B cell (primary cell): ENCODE results near the gene B9D2. TPM values are rescaled to one million over a fixed set of nuclear protein-coding genes. Genes with fewer than 3 reads are reported as not detected.

Experiments used
- ATAC-seq: fragments of 200-7000 bp; cut with Tn5 transposase; one replicate; pipeline ENCODE4 v1.10.0; 2021; ENCODE audit warnings: low read depth, mild to moderate bottlenecking, moderate number of reproducible peaks, moderate library complexity
- CTCF ChIA-PET: fragments of 350-600 bp; sonication (Branson Sonifier 250); formaldehyde crosslinking; loops from one replicate; lab custom pipeline; 2021; ENCODE audit warnings: antibody characterized with exemption, inconsistent platforms; lab: Charles Lee
- POLR2A ChIA-PET: fragments of 350-600 bp; sonication (Branson Sonifier 250); formaldehyde crosslinking; loops from one replicate; lab custom pipeline; 2021; ENCODE audit warnings: antibody characterized with exemption; lab: Charles Lee
- DNase-seq: peaks from one replicate; pipeline ENCODE4 v3.0.0; 2013
- H2AFZ ChIP-seq: 2 replicates; pipeline ENCODE4 v1.6.1; 2012; ENCODE audit warnings: mild to moderate bottlenecking, low read depth, low read length; ENCODE audit not compliant: insufficient read depth, poor library complexity, severe bottlenecking
- H3K27ac ChIP-seq, 2 donors: 1 replicate in 1 of 2; 2 replicates in 1 of 2; pipeline ENCODE4 v1.5.1; 2012 to 2013; ENCODE audit warnings: low read length in 2 of 2, mild to moderate bottlenecking in 2 of 2, moderate library complexity in 1 of 2
- H3K27me3 ChIP-seq, 4 experiments: fragments of 200-600 bp in 1 of 4; sonication (generic) in 1 of 4; replicated peaks in 1 of 4; 1 replicate in 2 of 4; 2 replicates in 2 of 4; pipeline versions ENCODE4 v1.6.1 to v1.7.0; 2013 to 2016; ENCODE audit warnings: low read length in 3 of 4, mild to moderate bottlenecking in 2 of 4, mixed read lengths in 1 of 4, moderate library complexity in 1 of 4; ENCODE audit not compliant: insufficient read depth in 4 of 4, control insufficient read depth in 3 of 4; ENCODE audit errors: control extremely low read depth in 1 of 4
- H3K36me3 ChIP-seq, 2 experiments: replicated peaks in 1 of 2; 1 replicate in 1 of 2; 2 replicates in 1 of 2; pipeline versions ENCODE4 v1.6.1 to v1.7.1; 2013; ENCODE audit warnings: low read length in 1 of 2; ENCODE audit not compliant: insufficient read depth in 2 of 2, control insufficient read depth in 1 of 2; ENCODE audit errors: control extremely low read depth in 1 of 2, extremely low read depth in 1 of 2
- H3K4me1 ChIP-seq, 2 donors: fragments of 200-600 bp in 1 of 2; sonication (generic) in 1 of 2; 1 replicate in 1 of 2; 2 replicates in 1 of 2; pipeline versions ENCODE4 v1.5.1 to v1.6.1; 2013 to 2017; ENCODE audit warnings: low read length in 2 of 2; ENCODE audit not compliant: control insufficient read depth in 2 of 2, insufficient read depth in 2 of 2
- H3K4me2 ChIP-seq: replicated peaks from 2 replicates; pipeline ENCODE3; 2012; ENCODE audit warnings: mild to moderate bottlenecking, low read depth, low read length; ENCODE audit not compliant: poor library complexity, severe bottlenecking
- H3K4me3 ChIP-seq, 5 experiments: fragments of 200-600 bp in 1 of 5; sonication (generic) in 1 of 5; 1 replicate in 3 of 5; 2 replicates in 2 of 5; pipeline versions ENCODE4 v1.5.1 to v1.7.0; 2011 to 2016; ENCODE audit warnings: low read length in 4 of 5, mild to moderate bottlenecking in 4 of 5, low read depth in 2 of 5, control low read depth in 1 of 5, moderate library complexity in 1 of 5; ENCODE audit not compliant: insufficient read depth in 1 of 5; ENCODE audit errors: control extremely low read depth in 1 of 5, extremely low read depth in 1 of 5
- H3K79me2 ChIP-seq: fragments of 200-600 bp; sonication (generic); one replicate; pipeline ENCODE4 v1.6.0; 2016; ENCODE audit warnings: low read length; ENCODE audit not compliant: control insufficient read depth, insufficient read depth
- H3K9ac ChIP-seq: fragments of 200-600 bp; sonication (generic); 2 replicates; pipeline ENCODE4 v1.6.1; 2017; ENCODE audit warnings: mild to moderate bottlenecking, low read length, moderate library complexity
- H3K9me3 ChIP-seq, 3 donors: one replicate each; pipeline versions ENCODE4 v1.6.1 to v1.7.1; 2013; ENCODE audit warnings: low read length in 2 of 3; ENCODE audit not compliant: control insufficient read depth in 2 of 3, insufficient read depth in 1 of 3; ENCODE audit errors: control extremely low read depth in 1 of 3
- H4K20me1 ChIP-seq: 2 replicates; pipeline ENCODE4 v1.6.0; 2012; ENCODE audit warnings: mild to moderate bottlenecking, low read length; ENCODE audit not compliant: insufficient read depth, control insufficient read depth, poor library complexity, severe bottlenecking
- H3K27ac Mint-ChIP-seq: one replicate; pipeline ENCODE4 v1.8.0; 2021; ENCODE audit warnings: mixed read lengths
- H3K27me3 Mint-ChIP-seq: one replicate; pipeline ENCODE4 v1.8.0; 2021; ENCODE audit warnings: mixed read lengths
- H3K4me1 Mint-ChIP-seq: one replicate; pipeline ENCODE4 v1.8.0; 2021; ENCODE audit warnings: mixed read lengths
- H3K4me3 Mint-ChIP-seq: one replicate; pipeline ENCODE4 v1.8.0; 2021; ENCODE audit warnings: mixed read lengths
- H3K9me3 Mint-ChIP-seq: one replicate; pipeline ENCODE4 v1.8.0; 2022; ENCODE audit warnings: mixed read lengths; ENCODE audit not compliant: insufficient read depth
- EZH2 ChIP-seq: IDR thresholded peaks from 2 replicates; pipeline ENCODE4 v1.6.1; 2012; ENCODE audit warnings: borderline replicate concordance, low read depth, mild to moderate bottlenecking, moderate library complexity, low read length; ENCODE audit not compliant: insufficient read depth, poor library complexity, severe bottlenecking
- WGBS: methylation state at CpG from one replicate; pipeline ENCODE4 v1.1.5; 2013; ENCODE audit warnings: missing lambda C conversion rate; ENCODE audit not compliant: insufficient coverage; 5-methylcytosine and 5-hydroxymethylcytosine counted together
- intact Hi-C: fragments of 100-400 bp; cut with micrococcal nuclease; formaldehyde crosslinking; loops from one replicate; pipeline ENCODE4 v1.10.0; 2022
- polyA plus RNA-seq: library from polyadenylated mRNA; depleted of rRNA; stranded (reverse); fragments of >200 nt; gene quantifications from 2 replicates; pipeline ENCODE4 v1.2.3, GENCODE V29; 2012
- total RNA-seq, 2 donors: library from RNA; stranded (reverse); fragments of 120-200 nt in 1 of 2; gene quantifications; 1 replicate in 1 of 2; 2 replicates in 1 of 2; pipeline versions ENCODE4 v1.2.3 to v1.2.4, GENCODE V29; 2013 to 2022
- TF ChIP-seq, protein P1 (sequence below): fragments of 200-600 bp; IDR thresholded peaks from one replicate; pipeline ENCODE4 v1.8.0; 2022; ENCODE audit warnings: antibody characterized with exemption, mild to moderate bottlenecking

The B9D2 gene
- total and polyA plus RNA-seq, 2 donors (not counting 1 experiment from before 2014, with no cell fraction given), result 9.9 to 17.5 TPM

- no peak overlapping the region for H3K27ac Mint-ChIP-seq
- H3K27me3 ChIP-seq, result no peaks in the 10 kb centered on the region
- peaks cover 12 to 17% of the 10 kb centered on the region in 2 donors for H3K4me1 ChIP-seq
- H4K20me1 ChIP-seq, result peaks cover 10% of the 10 kb centered on the region
- no peak overlapping the region for H3K4me3 ChIP-seq
- H3K4me2 ChIP-seq, result no peak overlapping the region
- H3K9me3 Mint-ChIP-seq, result no peaks in the 10 kb centered on the region
- ATAC-seq, result no peak
- ChIA-PET CTCF (no interaction called here), POLR2A (no interaction called here)
- WGBS, result 80% methylated on average over 2 of the region's 4 CpGs
- no peak overlapping the region for H3K9ac ChIP-seq
- H3K27me3 Mint-ChIP-seq, result no peaks in the 10 kb centered on the region
- peaks cover 36% of the 10 kb centered on the region for H3K4me1 Mint-ChIP-seq
- no peak overlapping the region for H3K27ac ChIP-seq
- H3K79me2 ChIP-seq, result peaks cover 61% of the 10 kb centered on the region
- no peak overlapping the region for H2AFZ ChIP-seq
- no peak overlapping the region for H3K4me3 Mint-ChIP-seq
- intact Hi-C loops, result no loop called here
- no peak for TF ChIP-seq EZH2
- TF ChIP-seq, protein P1, sequence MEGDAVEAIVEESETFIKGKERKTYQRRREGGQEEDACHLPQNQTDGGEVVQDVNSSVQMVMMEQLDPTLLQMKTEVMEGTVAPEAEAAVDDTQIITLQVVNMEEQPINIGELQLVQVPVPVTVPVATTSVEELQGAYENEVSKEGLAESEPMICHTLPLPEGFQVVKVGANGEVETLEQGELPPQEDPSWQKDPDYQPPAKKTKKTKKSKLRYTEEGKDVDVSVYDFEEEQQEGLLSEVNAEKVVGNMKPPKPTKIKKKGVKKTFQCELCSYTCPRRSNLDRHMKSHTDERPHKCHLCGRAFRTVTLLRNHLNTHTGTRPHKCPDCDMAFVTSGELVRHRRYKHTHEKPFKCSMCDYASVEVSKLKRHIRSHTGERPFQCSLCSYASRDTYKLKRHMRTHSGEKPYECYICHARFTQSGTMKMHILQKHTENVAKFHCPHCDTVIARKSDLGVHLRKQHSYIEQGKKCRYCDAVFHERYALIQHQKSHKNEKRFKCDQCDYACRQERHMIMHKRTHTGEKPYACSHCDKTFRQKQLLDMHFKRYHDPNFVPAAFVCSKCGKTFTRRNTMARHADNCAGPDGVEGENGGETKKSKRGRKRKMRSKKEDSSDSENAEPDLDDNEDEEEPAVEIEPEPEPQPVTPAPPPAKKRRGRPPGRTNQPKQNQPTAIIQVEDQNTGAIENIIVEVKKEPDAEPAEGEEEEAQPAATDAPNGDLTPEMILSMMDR, result no peak
- no peaks in the 10 kb centered on the region for H3K9me3 ChIP-seq
- no peak for DNase-seq
- peaks cover 0 to 15% of the 10 kb centered on the region in 2 experiments for H3K36me3 ChIP-seq
These were observed 37.5 kb upstream of the B9D2 start for GRCh38 chr19:41401483-41401882.

- no peak overlapping the region for H2AFZ ChIP-seq
- peaks cover 27 to 28% of the 10 kb centered on the region in 2 donors for H3K4me1 ChIP-seq
- no peak overlapping the region for H3K4me2 ChIP-seq
- DNase-seq (no peak), ATAC-seq (no peak)
- Mint-ChIP-seq H3K4me3 (peak overlapping the region; percentile 45), H3K4me1 (peaks cover 45% of the 10 kb centered on the region), H3K27ac (no peak overlapping the region), H3K27me3 (no peaks in the 10 kb centered on the region), H3K9me3 (no peaks in the 10 kb centered on the region)
- 94% methylated on average over 2 of the region's 2 CpGs for WGBS
- no peak for TF ChIP-seq EZH2
- TF ChIP-seq, protein P1, result no peak
- ChIA-PET POLR2A (interaction anchor here (0.6 kb wide), 1 partner anchor 20 kb away, joined by 4 read pairs; no protein-coding TSS in a partner anchor), CTCF (no interaction called here)
- H3K9me3 ChIP-seq, result no peaks in the 10 kb centered on the region
- no peak overlapping the region for H3K4me3 ChIP-seq
- intact Hi-C loops, result loop anchor here (5.0 kb wide), 1 partner anchor 682 kb away; the partner anchor contains the start of genes COQ8B and ITPKC
- H3K27ac ChIP-seq, result no peak overlapping the region
- peaks cover 0 to 13% of the 10 kb centered on the region in 2 experiments for H3K36me3 ChIP-seq
- H3K27me3 ChIP-seq, result no peaks in the 10 kb centered on the region
- no peak overlapping the region for H3K9ac ChIP-seq
- H3K79me2 ChIP-seq, result peaks cover 72% of the 10 kb centered on the region
- peaks cover 10% of the 10 kb centered on the region for H4K20me1 ChIP-seq
These were observed 35.6 kb upstream of the B9D2 start for GRCh38 chr19:41399525-41399924.
